HG03060 (cell line): ENCODE data around the gene BCAM.
"Not testable (repeated sequence)": the region's sequence is repeated elsewhere in the genome, so short reads cannot be mapped to it uniquely, and the experiment has no call there.

Experiments
- ATAC-seq: cut with Tn5 transposase; IDR thresholded peaks from one replicate; pipeline ENCODE4 v1.9.1; 2021; ENCODE audit warnings: low read depth, moderate number of reproducible peaks; ENCODE audit not compliant: unreplicated experiment

BCAM gene, protein sequence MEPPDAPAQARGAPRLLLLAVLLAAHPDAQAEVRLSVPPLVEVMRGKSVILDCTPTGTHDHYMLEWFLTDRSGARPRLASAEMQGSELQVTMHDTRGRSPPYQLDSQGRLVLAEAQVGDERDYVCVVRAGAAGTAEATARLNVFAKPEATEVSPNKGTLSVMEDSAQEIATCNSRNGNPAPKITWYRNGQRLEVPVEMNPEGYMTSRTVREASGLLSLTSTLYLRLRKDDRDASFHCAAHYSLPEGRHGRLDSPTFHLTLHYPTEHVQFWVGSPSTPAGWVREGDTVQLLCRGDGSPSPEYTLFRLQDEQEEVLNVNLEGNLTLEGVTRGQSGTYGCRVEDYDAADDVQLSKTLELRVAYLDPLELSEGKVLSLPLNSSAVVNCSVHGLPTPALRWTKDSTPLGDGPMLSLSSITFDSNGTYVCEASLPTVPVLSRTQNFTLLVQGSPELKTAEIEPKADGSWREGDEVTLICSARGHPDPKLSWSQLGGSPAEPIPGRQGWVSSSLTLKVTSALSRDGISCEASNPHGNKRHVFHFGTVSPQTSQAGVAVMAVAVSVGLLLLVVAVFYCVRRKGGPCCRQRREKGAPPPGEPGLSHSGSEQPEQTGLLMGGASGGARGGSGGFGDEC

DNA sequence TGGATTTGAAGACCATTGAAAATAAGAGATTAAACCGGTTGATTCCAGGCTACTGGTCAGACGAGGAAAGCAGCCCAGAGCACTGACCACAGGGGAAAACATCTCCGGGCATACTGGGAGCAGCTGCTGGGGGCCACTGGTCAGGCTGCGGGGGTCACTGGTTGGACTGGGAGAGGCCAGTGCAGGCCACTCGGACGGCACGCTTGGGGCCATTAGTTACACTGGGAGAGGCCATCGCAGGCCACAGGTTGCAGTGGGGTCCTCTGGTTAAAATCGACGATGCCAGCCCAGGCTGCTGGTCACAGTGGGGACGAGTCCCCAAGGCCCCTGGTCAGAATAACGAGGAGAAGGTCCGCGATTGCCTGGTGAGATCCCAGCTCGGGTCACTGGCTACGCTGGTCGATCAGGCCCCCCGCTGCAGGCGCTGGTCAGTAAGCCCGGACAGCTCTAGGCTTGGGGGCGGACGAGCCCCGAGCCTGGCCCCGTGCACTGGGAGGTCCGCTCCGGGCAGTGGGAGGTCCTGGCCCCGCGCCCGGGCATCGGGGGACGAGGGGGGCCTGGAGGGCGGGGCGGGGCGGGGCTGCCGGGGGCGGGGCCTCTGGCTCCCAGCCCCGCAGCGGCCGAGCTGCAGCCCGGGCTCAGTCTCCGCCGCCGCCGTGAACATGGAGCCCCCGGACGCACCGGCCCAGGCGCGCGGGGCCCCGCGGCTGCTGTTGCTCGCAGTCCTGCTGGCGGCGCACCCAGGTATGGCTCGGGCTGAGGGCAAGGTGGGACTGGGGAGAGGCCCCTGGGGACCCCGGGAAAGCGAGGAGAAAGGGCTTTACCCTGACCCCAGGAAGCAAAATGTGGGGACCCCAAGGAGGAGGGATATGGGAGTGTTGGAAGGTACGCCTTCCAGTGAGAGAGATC, at the start of gene BCAM:
Gene BCAM (plus strand): TSS at position 641 of the 909 bp plus-strand sequence. CDS start 22 bp downstream, at position 663.
- ATAC-seq = no peak

DNA sequence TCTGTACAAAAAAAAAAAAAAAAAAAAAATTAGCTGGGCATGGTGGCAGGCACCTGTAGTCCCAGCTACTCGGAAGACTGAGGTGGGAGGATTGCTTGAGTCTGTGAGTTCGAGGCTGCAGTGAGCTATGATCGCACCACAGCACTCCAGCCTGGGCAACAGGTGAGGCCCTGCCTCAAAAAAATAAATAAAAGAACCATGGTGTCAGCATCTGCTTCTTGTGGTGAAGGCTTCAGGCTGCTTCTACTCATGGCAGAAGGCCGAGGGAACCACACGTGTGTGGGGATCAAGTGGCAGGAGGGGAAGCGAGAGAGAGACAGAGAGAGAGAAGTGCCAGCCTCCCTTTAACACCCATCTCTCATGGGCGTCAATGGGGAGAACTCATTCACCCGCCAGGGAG, 46.9 kb upstream of the BCAM start:
- no peak for ATAC-seq

DNA sequence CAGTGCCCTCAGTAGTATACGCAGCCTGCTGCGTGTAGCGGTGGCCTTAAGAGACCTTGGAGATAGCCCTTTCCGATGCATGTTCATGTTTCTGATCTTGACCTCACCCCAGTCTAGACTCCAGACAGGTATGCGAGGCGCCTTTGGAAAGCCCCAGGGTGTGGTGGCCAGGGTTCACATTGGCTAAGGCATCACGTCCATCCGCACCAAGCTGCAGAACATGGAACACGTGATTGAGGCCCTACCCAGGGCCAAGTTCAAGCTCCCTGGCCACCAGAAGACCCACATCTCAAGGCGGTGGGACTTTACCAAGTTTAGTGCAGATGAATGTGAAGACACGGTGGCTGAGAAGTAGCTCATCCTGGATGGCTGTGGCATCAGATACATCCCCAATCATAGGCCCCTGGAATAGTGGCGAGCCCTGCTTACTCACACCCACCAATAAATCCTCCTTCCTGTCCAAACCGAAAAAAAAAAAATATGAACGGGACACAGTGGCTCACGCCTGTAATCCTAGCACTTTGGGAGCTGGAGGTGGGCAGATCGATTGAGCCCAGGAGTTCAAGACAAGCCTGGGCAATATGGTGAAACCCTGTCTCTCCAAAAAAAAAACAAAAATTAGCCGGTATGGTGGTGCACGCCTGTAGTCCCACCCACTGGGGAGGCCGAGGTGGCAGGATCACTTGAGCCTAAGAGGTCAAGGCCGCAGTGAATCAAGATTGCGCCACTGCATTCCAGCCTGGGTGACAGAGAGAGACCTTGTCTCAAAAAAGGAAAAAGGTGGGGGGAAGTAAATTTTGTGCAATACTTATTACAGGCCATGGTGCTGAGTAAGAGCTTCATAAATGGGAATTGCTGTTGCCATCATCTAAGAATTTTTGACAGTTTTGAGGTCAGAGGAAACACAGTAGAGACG, 43.6 kb upstream of the BCAM start:
- ATAC-seq = no peak

DNA sequence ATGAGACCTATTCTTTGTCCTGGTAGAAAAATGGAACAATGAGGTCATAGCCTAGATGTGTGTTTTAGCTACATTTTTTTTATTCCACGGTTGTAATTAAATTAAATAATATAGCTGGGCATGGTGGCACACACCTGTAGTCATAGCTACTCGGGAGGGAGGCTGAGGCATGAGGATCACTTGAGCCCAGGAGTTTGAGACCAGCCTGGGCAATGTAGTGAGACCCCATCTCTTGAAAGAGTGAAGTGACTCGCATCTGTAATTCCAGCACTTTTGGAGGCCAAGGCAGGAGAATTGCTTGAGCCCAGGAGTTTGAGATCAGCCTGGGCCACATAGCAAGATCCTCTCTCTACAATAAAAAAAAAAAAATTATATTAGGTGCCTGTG, 43.0 kb upstream of the BCAM start:
- no peak for ATAC-seq

DNA sequence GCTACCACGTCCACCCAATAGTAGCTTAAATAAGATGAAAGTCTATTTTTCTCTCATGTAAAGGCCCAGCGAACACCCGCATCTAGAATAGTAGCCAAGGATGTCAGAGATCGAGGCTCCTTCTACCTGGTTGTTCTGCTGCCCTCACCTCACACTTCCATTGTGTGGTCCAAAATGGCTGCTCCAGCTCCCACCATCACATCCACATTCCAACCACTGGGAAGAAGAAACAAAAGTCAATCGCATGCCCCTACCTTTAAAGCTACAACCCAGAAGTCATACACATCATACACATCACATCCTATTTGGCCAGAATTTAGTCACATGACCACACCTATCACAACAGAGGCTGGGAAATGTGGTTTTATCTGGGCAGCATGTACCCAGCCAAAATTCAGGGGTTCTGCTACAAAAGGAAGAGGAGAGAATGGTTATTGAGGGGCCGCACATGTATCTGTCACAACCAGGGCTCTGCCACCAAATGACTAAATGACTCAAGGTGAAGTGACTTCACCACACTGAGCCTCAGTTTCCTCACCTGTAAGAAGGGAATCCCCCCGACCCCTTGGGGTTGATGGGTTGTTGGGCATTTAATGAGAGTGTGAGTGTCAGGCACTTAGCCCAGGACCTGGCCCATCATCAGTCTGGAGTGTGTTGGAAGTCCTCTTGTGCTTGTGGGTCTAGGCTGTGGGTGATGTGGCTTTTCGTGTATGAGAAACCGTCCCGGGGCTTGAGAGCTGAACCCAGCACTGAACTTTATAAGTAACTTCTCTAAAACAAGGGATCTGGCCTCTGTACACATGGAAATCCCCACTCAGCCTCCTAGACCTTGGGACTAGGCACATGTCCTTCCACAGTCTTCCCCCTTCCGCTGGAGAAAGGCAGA, 41.4 kb upstream of the BCAM start:
- no peak for ATAC-seq

DNA sequence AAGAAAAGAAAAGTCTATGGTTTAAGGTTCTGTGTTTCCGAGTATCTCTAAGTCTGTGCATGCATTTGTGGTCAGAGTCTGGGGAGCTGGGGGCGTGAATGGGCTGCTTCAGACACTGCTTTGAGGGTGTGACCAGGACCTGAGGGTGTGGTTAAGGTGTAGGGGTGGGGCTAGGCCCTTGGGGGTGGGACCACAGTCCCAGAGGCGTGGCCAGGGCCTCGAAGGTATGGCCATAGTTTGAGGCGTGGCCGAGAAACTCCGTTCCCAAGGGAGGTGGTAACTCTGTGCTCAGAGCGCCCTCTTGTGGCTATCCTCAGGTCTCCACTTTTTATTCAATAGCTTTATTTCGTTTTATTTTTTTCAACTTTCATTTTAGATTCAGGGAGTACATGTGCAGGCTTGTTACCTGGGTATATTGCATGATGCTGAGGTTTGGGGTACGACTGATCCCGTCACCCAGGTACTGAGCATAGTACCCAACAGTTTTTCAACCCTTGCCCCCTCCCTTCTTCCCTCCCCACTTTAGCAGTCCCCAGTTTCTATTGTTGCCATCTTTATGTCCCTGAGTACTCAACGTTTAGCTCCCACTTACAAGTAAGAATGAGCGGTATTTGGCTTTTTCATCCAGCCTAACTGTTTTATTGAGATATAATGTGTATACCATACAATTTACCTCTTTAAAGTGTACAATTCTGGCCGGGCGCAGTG, 38.2 kb upstream of the BCAM start:
- ATAC-seq = peak; percentile 76

DNA sequence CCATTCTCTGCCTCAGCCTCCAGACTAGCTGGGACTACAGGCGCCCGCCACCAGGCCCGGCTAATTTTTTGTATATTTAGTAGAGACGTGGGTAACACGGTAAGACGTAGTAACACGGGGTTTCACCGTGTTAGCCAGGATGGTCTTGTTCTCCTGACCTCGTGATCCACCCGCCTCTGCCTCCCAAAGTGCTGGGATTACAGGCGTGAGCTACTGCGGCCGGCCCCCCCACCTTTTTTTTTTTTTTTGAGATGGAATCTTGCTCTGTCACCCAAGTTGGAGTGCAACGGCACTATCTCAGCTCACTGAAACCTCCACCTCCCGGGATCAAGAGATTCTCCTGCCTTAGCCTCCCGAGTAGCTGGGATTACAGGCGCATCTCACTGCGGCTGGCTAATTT, 36.8 kb upstream of the BCAM start:
- not testable (repeated sequence) for ATAC-seq

DNA sequence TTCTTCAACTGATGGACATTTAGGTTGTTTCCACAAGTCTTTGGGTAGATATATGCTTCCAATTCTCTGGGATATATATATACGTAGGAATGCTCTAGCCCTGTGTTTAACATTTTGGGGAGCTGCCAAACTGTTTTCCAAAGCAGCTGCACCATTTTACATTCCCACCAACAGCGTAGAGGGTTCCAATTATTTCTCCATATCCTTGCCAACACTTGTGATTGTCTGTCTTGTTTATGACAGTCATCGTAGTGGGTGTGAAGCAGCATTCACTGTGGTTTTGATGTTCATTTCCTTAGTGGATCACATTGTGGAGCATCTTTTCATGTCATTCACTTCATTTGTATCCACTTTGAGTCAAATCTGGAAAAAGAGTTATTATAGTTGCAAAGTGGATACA, 35.9 kb upstream of the BCAM start:
- ATAC-seq = no peak

DNA sequence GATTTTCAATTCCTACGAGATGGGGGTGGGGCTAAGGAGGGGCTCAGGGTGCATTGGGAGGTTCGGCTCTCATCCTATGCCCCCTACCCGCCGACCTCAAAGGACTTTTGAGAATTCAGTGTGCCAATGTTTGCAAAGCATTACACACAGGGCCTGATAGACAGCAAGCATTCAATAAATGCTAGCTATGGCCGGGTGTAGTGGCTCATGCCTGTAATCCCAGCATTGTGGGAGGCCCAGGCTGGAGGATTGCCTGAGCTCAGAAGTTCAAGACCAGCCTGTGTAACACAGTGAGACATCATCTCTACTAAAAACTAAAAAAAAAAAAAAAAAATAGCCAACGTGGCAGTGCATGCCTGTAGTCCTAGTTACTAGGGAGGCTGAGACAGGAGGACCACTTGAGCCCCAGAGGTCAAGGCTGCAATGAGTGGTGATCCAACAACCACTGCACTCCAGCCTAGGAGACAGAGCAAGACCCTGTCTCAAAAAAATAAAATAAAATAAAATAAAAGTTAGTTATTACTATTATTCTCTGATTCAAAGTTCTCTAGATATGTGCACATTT, 33.1 kb upstream of the BCAM start:
- ATAC-seq = no peak

DNA sequence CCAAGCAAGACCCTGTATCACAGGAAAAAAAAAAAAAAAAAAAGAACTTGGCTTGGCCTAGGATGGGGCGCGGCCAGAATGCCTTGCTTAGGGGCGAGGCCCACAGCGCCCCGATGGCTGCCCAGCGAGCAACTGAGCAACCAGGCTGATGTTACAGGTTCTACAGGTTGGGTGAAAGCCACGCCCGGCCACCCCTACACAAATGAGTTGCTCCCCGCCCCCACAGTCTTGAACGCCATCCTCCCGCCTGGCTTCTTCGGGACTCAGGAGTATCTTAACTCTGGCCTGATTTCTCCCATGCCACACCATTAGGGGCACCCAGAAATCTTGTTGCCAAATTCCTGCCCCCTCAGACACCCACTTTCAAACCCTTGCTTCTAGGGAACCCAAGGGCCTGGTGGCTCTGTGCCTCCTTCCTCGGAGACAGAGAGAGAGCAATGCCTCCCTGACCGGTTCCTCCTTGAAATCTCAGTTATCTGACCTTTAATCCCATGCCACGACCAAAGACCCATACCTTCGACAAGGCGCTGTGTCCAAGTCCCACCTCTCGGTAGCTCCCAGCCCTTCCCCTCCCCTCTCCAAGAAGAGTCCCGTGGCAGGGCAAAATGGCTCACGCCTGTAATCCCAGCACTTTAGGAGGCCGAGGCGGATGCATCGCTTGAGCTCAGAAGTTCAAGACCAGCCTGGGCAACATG, 32.4 kb upstream of the BCAM start:
- no peak for ATAC-seq

DNA sequence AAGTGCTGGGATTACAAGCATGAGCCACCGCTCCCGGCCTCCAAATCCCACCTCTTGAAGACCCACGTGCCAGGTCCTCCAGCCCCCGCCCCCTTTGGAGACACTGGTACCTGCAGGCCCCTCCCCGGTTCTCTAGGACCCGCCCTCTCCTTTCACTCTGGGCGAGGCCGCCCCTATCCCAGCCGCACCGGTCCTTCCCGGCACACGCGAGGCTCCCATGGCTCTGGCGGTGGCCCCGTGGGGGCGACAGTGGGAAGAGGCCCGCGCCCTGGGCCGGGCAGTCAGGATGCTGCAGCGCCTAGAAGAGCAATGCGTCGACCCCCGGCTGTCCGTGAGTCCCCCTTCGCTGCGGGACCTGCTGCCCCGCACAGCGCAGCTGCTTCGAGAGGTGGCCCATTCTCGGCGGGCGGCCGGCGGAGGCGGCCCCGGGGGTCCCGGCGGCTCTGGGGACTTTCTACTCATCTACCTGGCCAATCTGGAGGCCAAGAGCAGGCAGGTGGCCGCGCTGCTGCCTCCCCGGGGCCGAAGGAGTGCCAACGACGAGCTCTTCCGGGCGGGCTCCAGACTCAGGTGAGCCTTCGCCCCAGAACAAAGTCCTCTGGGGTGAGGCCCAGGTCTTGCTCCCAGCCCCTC, 31.1 kb upstream of the BCAM start, which contains the start of gene CBLC:
Gene CBLC (plus strand): TSS at position 176 of the 633 bp plus-strand sequence. CDS start 42 bp downstream, at position 218.
- ATAC-seq = no peak

DNA sequence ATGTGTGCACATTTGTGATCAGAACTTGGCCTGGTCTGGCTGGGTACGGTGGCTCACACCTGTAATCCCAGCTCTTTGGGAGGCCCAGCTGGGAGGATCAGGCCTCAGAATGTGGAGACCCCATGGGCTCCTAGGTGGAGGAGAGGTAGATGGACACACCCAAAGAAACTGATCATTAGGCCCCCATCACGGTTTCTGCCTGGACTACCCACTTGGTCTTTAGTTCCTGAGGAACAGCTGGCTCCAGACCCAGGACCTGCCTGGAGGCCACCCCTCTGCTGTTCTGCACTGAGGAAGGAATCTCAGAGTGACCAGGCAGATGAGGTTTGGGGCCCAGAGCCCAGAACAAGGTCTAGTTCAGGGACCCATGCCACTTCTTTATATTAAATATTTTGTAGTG, 29.8 kb upstream of the BCAM start:
- ATAC-seq = no peak

DNA sequence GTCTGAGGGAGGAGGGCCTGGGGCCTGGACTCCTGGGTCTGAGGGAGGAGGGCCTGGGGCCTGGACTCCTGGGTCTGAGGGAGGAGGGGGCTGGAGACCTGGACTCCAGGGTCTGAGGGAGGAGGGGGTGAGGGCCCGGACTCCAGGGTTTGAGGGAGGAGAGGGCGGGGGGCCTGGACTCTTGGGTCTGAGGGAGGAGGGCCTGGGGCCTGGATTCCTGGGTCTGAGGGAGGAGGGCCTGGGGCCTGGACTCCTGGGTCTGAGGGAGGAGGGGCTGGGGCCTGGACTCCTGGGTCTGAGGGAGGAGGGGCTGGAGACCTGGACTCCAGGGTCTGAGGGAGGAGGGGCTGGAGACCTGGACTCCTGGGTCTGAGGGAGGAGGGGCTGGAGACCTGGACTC, 27.2 kb upstream of the BCAM start:
- not testable (repeated sequence) for ATAC-seq

DNA sequence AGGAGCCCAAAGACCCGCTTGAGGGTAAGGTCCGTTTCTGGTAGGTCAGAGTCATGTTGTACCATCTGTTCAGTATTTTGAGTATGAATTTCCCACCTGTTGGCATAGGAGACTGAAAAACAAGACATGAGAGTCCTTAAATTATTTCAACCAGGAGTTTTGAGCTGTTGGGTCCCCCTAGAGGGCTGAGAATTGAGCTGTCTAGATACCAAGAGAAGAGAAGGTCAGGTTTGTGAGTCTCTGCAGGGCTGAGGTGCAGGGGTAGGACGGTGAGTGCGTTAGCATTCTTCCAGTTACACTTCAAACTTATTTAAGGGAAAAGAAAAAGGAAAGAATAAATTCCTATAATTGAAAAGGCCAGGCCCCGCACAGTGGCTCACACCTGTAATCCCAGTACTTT, 26.2 kb upstream of the BCAM start:
- no peak for ATAC-seq

DNA sequence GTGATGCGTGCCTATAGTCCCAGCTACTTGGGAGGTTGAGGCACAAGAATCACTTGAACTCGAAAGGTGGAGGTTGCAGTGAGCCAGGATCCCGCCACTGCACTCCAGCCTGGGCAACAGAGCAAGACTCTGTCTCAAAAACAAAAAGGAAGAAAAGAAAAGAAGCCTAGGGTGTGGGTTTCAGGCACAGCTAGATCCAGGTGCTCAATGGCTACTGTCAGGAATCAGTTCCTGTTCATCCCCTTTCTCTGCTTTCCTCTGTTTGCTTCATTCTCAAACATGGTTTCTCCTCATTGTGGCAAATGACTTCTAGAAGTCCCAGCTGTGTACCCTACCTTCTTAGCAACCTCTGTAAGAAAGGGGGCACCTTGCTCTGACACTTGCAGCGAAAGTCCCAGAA, 25.4 kb upstream of the BCAM start:
- no peak for ATAC-seq

DNA sequence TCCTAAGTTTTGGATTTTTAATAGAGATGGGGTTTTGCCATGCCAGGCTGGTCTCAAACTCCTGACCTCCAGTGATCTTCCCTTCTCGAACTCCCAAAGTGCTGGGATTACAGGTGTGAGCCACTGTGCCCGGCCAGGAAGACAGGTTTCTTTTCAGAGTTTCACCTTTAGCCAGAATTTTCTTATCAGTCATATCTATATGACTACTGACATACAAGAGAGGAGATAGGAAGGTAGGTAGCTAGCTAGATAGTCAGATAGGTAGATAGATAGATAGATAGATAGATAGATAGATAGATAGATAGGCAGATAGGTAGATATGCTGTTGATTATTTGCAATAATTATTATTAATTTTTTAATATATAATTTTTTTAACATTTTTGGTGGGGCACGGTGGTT, 23.6 kb upstream of the BCAM start:
- ATAC-seq = no peak

DNA sequence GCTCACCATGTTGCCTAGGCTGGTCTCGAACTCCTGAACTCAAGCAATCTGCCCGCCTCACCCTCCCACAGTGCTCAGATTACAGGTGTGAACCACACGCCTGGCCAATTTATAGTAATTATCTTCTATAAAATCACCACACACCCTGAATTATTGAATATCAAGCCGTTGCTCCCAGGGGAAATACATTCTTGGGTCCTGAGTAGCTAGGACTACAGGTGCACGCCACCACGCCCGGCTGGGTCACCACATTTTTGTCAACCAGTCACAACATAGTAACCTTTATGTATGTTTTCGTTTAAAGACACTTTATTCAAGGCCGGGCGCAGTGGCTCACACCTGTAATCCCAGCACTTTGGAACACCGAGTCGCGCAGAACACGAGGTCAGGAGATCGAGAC, 22.9 kb upstream of the BCAM start:
- ATAC-seq = no peak
